NOMO-1 (cell line): ENCODE measurements around the gene KRT9.
A peak's percentile ranks its signal among the peaks of the same experiment; 100 is the strongest.

ENCODE experiments used
- DNase-seq, 2 experiments: peaks; one replicate each; lab custom pipeline; 2025; ENCODE audit not compliant: unreplicated experiment in 2 of 2; lab: John Stamatoyannopoulos, UW

The KRT9 gene

GRCh38 chr17:41532947-41533570 is 38.8 kb downstream of the KRT9 start:
- DNase-seq = no peak

GRCh38 chr17:41531993-41532392 is 39.9 kb downstream of the KRT9 start:
- no peak for DNase-seq

GRCh38 chr17:41530062-41531048 is 41.5 kb downstream of the KRT9 start:
- no peak for DNase-seq

GRCh38 chr17:41529491-41529915 is 42.4 kb downstream of the KRT9 start:
- peak; percentile 2 to 8 for DNase-seq

- DNase-seq = no peak
Observed at GRCh38 chr17:41528959-41529353, 42.9 kb downstream of the KRT9 start.

- DNase-seq = no peak
Observed at GRCh38 chr17:41527063-41528023, 44.5 kb downstream of the KRT9 start.

- DNase-seq = no peak
Observed at GRCh38 chr17:41524261-41524660, 47.6 kb downstream of the KRT9 start.

GRCh38 chr17:41523787-41524186 is 48.1 kb downstream of the KRT9 start:
- no peak for DNase-seq

GRCh38 chr17:41523225-41523593 is 48.6 kb downstream of the KRT9 start:
- DNase-seq = no peak

GRCh38 chr17:41522301-41523224 is 49.3 kb downstream of the KRT9 start:
- no peak for DNase-seq

GRCh38 chr17:41521574-41522261 is 50.1 kb downstream of the KRT9 start:
- no peak for DNase-seq

- DNase-seq = no peak
Observed at GRCh38 chr17:41520821-41521521, 50.9 kb downstream of the KRT9 start.

- DNase-seq = no peak
Observed at GRCh38 chr17:41519501-41520224, 52.2 kb downstream of the KRT9 start.

GRCh38 chr17:41518789-41519449 is 52.9 kb downstream of the KRT9 start, which contains the start of gene KRT15:
TSS of gene KRT15 (minus strand) at chr17:41518890. CDS start at chr17:41518827, 63 bp downstream.
- no peak for DNase-seq

GRCh38 chr17:41518031-41518430 is 53.8 kb downstream of the KRT9 start:
- DNase-seq = no peak

GRCh38 chr17:41516830-41517283 is 55.0 kb downstream of the KRT9 start:
- DNase-seq = no peak

GRCh38 chr17:41516147-41516829 is 55.6 kb downstream of the KRT9 start:
- DNase-seq = no peak
